ENCODE results near the gene ARMC10.

GRCh38 chr7:103076764-103077163, 1.8 kb downstream of the ARMC10 start:
- TF ChIP-seq CTCF (conservative IDR thresholded peaks at IDR 0.05): no peak
- TF ChIP-seq EZH2 (IDR thresholded peaks at IDR 0.05; ENCODE audit: low read depth): no peak
